D721Med (cell line): ENCODE results near the gene OR9G4.

ENCODE experiments used
- DNase-seq: peaks from one replicate; pipeline ENCODE4 v3.0.0; 2011; ENCODE audit warnings: low spot score; ENCODE audit not compliant: insufficient read length
- FAIRE-seq: peaks from 2 replicates; lab custom pipeline; 2011; peaks lifted over from hg19 to GRCh38; lab: Jason Lieb, UNC
- TF ChIP-seq, protein P1 (sequence below): IDR thresholded peaks from 2 replicates; pipeline ENCODE4 v1.5.1; 2012; ENCODE audit warnings: mild to moderate bottlenecking, control low read depth; ENCODE audit not compliant: insufficient read depth; ENCODE audit errors: missing control alignments

OR9G4 gene

DNA sequence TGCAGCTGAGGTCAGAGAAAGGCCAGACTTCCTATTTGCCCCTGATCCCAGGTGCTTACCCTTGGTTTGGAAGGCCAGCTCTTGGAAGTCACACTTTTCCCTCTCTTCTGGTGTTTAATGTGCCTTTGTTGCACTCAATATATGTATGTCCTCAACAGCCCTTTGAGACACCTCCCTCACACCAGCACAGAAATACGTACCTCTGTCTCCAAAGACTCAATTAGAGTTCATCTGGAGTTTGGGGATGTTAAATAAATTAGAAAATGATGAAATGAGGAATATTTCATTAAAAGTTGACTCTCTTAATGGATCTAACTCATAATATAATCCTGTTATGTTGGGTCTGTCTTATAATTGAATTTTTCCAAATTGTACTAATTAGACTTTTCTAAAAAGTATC lies at the start of gene OR9G4:
Gene OR9G4 (minus strand): TSS at position 101 of the 400 bp plus-strand sequence. CDS start 4,931 bp downstream, outside the sequence.
- TF ChIP-seq, protein P1, sequence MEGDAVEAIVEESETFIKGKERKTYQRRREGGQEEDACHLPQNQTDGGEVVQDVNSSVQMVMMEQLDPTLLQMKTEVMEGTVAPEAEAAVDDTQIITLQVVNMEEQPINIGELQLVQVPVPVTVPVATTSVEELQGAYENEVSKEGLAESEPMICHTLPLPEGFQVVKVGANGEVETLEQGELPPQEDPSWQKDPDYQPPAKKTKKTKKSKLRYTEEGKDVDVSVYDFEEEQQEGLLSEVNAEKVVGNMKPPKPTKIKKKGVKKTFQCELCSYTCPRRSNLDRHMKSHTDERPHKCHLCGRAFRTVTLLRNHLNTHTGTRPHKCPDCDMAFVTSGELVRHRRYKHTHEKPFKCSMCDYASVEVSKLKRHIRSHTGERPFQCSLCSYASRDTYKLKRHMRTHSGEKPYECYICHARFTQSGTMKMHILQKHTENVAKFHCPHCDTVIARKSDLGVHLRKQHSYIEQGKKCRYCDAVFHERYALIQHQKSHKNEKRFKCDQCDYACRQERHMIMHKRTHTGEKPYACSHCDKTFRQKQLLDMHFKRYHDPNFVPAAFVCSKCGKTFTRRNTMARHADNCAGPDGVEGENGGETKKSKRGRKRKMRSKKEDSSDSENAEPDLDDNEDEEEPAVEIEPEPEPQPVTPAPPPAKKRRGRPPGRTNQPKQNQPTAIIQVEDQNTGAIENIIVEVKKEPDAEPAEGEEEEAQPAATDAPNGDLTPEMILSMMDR = no peak
- FAIRE-seq (no peak), DNase-seq (no peak)

DNA sequence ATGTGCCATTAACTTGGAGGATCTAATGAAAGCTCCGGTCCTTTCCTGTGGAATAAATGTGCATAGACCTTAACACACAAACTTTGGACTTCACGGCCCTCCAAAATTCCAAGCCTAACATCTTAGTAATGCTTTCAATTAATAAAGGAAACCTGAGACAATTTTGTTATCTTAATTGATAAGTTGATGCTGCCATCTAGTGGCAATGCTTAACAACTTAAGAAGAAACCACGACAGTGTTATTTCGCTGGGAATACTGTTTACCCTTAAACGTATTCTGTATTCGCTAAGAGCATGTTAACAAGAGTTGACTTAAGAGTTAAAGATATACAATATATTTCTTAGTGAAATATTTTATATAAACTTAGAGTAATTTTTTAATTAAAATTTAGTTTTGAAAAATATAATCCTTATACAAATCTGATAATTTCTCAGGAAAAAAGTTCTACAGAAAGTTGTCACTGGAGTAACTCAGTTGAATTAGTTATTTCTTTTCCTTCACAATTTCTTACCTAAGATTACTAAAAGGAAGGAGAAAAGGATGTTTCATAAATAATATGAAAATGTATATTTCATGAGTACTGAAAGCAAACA lies 35.0 kb upstream of the OR9G4 start:
- DNase-seq (no peak), FAIRE-seq (no peak)
- TF ChIP-seq, protein P1 = peak; percentile 82

DNA sequence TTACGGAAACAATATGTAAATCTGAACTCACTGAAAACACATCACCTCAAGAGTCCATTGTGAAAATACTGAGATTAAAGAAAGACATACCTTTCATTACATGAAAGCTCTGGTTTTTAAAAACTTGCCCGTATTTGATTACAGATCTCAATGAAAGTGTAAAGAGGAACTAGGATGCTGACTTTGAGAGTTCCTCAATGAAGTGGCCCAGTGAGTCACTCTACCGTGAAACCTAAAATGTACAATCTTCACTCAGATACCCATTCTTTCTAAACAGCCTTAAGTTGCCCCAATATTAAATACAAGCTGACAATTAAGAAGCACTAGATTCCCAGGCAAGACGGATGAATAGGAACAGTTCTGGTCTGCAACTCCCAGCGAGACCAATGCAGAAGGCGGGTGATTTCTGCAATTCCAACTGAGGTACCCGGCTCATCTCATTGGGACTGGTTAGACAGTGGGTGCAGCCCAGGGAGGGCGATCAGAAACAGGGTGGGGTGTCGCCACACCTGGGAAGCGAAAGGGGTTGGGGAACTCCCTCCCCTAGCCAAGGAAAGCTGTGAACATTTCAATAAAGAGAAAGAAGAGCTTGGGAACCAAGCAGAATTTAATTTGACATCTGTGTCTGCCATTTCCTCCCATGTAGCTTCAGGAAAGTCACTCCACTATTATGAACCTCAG lies 33.8 kb upstream of the OR9G4 start:
- FAIRE-seq (no peak), DNase-seq (no peak)
- TF ChIP-seq, protein P1 = no peak

DNA sequence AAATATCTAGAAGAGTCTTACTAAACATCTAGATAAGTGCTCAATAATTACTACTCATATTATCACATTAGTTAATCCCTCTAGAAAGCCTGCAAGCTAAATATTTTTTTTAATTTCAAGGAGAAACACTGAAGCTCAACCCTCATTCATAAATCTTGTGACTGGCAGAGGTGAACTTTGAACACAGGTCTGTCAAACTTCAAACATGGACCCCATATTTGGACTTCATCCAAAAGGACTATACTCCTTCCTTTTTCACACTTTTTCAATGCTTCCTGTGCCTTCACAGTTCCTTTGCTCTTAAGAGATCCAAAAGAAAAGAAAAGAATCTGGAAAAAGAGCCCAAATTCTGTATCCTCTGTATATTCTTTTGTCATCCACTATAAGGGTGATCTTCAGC lies 28.3 kb upstream of the OR9G4 start:
- FAIRE-seq (no peak), DNase-seq (no peak)
- TF ChIP-seq, protein P1 = no peak

DNA sequence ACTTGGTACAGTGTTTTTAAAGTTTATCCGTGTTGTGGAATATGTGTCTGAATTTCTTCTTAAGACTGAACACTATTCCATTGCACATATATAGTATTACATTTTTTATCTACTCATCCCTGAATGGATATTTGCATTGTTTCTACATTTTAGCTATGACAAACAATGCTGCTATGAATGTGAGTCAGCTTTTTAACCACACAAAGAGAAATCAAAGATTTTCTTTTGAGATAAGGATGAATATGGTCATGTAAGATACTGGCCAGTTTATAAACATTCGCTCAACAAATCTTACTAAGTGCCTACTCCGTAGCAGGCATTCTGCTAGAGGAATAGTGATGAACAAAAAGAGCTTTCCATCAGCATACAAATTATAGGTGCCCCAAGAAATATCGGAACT lies 16.5 kb upstream of the OR9G4 start:
- TF ChIP-seq, protein P1 = no peak
- no peak for FAIRE-seq
- DNase-seq = no peak

DNA sequence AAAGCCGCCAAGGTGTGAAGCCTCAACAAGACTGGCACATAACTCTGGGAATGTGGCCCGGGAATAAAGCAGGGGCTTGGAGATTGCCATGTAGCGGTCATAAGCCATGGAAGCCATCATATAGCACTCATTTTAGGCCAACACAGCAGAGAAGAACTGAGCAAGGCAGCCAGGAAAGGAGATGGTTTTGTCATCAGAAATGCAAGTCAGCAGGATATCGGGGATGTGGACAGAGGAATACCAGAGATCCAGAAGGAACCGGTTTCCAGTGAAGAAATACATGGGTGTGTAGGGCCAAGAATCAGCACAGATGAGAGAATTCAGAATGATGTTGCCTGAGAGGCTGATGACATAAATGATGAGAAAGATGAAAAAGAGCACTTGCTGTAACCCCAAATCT lies 3.0 kb upstream of the OR9G4 start:
- no peak for FAIRE-seq
- DNase-seq = no peak
- TF ChIP-seq, protein P1 = no peak

DNA sequence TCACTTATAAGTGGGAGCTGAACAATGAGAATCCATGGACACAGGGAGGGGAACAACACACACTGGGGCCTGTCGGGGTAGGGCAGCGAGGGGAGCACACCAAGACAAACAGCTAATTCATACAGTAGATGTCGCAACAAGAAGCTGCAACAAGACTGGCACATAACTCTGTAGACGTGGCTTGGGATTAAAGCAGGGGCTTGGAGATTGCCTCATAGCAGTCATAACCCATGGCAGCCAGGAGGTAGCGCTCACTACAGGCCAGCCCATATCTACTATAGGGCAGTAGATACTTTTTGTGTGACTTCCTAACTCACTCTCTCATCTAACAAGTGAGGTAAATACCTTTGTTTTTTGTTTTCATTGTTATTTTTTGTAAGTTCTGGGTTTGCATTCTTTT lies 1.7 kb upstream of the OR9G4 start:
- DNase-seq (no peak), FAIRE-seq (no peak)
- TF ChIP-seq, protein P1 = no peak
